HG03025 (cell line): ENCODE data around the gene RNASE4.
A peak's percentile ranks its signal among the peaks of the same experiment; 100 is the strongest.

Experiments
- ATAC-seq: cut with Tn5 transposase; IDR thresholded peaks from one replicate; pipeline ENCODE4 v1.9.1; 2021; ENCODE audit warnings: mild to moderate bottlenecking, moderate library complexity; ENCODE audit not compliant: unreplicated experiment, low FRiP score

RNASE4 gene

GRCh38 chr14:20671597-20672283 is 12.6 kb upstream of the RNASE4 start:
- ATAC-seq: no peak

- no peak for ATAC-seq
Measured at GRCh38 chr14:20675669-20676068, 8.7 kb upstream of the RNASE4 start.

- no peak for ATAC-seq
Measured at GRCh38 chr14:20676072-20676471, 8.3 kb upstream of the RNASE4 start.

DNA sequence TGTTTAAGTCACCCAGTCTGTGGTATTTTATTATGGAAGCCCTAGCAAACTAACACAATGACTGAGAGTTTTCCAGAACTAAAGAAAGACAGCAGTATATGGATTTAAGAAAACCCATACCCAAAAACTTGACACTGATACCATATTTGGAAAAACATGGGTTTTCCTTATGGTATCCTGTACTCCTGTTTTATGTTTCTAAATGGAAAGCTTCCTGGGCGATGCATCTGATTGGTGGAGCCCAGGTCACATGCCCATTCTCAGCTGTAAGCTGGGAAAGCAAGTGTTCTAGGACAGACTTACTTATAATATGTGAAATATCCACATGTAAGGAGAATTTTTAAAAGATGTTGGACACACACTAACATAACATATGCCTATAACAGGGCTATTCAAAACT is 4.5 kb upstream of the RNASE4 start:
- no peak for ATAC-seq

- ATAC-seq: no peak
Measured at GRCh38 chr14:20680363-20680762, 4.0 kb upstream of the RNASE4 start.

DNA sequence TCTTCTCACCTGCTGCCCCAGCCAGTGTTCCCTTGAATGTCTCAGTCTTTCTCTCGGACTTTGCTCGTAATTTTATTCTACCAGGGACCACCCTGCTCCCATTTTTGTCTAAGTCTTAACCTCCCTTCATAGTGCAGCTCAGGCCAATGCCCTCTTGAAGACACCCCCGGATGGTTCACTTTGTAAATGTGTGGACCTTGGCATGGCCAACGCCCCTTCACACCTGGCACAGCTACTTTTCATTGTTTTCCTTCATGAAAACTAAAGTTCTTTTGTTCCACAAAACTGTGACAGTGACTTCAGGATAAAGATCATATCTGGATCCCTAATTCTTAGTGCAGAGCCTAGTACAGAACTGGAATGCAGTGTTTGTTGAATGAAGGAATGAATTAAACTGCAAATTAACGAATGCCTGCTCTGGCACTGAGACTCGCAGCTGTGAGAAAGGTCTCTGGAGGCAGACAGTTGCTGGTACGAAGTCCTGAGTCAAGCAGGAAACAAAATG is 3.5 kb upstream of the RNASE4 start:
- no peak for ATAC-seq

DNA sequence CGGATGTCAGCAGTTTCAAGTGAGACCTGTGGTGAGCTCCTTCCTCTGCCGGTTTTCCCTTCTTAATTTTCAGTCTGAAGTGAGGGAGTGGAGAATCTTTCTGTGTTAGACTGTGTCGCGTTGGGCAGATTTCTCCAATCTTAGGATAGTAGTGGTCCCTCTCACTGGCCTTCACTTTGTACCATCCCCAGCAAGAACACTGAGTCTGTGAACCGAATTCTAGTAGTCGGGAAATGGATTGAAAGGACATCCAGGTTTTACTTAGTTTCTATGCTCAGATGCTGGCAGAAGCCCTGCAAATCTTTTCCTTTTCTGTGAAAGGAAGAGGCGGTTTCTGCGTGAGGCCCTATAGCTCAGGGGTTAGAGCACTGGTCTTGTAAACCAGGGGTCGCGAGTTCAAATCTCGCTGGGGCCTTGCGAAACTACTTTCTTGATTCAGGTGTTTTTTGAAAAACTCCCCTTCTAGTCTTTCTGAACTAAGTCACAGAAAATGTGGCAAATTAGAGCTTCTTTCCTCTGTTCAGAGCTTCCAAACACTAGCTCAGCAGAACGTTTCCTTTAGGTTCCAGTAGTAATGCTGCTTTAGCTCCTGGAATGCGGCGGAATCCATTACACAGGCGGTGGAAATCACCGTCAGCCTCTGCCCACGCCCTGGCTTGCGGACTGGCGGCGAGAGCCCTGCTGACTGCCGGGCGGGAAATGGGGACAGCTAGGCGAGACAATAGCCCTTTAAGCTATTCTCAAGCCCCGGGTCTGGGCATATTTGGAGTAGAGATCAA is 2.8 kb upstream of the RNASE4 start:
- ATAC-seq: no peak

GRCh38 chr14:20682127-20682434 is 2.3 kb upstream of the RNASE4 start:
- no peak for ATAC-seq

GRCh38 chr14:20682435-20683124 is 1.8 kb upstream of the RNASE4 start:
- peak; percentile 31 for ATAC-seq

GRCh38 chr14:20683125-20683890 is 1.1 kb upstream of the RNASE4 start:
- ATAC-seq: peak; percentile 24

- ATAC-seq: no peak
Measured at GRCh38 chr14:20684662-20685456, 499 bp downstream of the RNASE4 start.

- no peak for ATAC-seq
Measured at GRCh38 chr14:20686386-20687143, 2.2 kb downstream of the RNASE4 start.

GRCh38 chr14:20687362-20688166 is 3.2 kb downstream of the RNASE4 start:
- ATAC-seq: no peak

GRCh38 chr14:20688167-20688839 is 3.9 kb downstream of the RNASE4 start, which contains the start of gene ANG:
TSS of gene ANG (plus strand) at chr14:20688764. CDS start at chr14:20693565, 4,801 bp downstream.
- no peak for ATAC-seq

DNA sequence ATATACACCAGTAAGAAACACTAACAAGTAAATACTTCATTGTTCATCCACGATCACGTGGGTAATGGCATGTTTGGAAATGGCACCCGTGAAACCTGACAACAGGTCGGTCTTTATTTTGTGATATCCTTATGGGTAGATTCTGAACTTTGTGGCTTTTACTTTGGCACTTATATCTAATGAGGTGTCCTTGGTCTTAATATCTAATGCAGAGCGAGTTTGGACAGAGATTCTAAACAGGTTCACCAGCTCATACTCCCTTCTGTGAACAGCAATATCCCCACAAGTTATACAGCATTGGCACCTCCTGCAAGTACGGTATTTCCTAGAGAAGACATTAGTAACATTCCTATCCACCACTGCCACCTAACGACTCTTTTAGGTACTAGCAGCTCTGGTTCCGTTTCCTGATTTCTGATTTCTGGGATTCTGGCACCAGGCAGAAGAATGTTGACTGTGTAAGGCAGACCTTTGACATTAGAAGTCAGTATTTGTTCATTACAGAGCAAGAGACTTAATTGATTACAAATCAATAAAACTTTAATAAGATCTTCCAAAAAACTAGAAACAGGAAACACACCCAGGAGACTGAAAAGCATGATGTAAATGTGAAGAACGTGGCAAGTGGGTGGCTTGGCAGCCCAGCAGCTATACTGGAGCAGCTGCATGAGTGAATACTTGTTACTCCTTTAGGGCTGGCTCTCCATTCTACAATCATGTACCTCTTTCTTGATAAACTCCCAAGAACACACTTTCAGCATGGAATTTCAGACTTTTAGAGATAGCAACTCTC is 6.7 kb downstream of the RNASE4 start:
- ATAC-seq: peak; percentile 70

GRCh38 chr14:20692116-20692751 is 7.9 kb downstream of the RNASE4 start:
- no peak for ATAC-seq
